OCI-LY1 (cell line): Measurements from ENCODE around the gene PVR.

Experiments used
- H2AFZ ChIP-seq: fragments of 200-600 bp; sonication (generic), shearing (Covaris generic); 2 replicates; pipeline ENCODE4 v1.6.0; 2014; ENCODE audit warnings: antibody characterized with exemption, mild to moderate bottlenecking, low read length
- H3F3A ChIP-seq: fragments of 200-600 bp; sonication (generic), shearing (Covaris generic); 2 replicates; pipeline ENCODE4 v1.6.0; 2014; ENCODE audit warnings: mild to moderate bottlenecking, antibody characterized with exemption, low read length, moderate library complexity; ENCODE audit not compliant: insufficient read depth
- H3K27ac ChIP-seq: fragments of 200-600 bp; sonication (generic); 2 replicates; pipeline ENCODE4 v1.5.1; 2014; ENCODE audit warnings: low read length, mixed run types, mild to moderate bottlenecking, low read depth; ENCODE audit not compliant: poor library complexity, severe bottlenecking
- H3K27me3 ChIP-seq: fragments of 200-600 bp; sonication (generic); 2 replicates; pipeline ENCODE4 v1.6.0; 2014; ENCODE audit warnings: antibody characterized with exemption, mild to moderate bottlenecking, low read length, moderate library complexity; ENCODE audit not compliant: insufficient read depth
- H3K36me3 ChIP-seq: fragments of 200-600 bp; sonication (generic); 2 replicates; pipeline ENCODE4 v1.6.1; 2014; ENCODE audit warnings: mild to moderate bottlenecking, antibody characterized with exemption, low read length, moderate library complexity, mixed read lengths; ENCODE audit not compliant: insufficient read depth
- H3K4me1 ChIP-seq: fragments of 200-600 bp; sonication (generic); 2 replicates; pipeline ENCODE4 v1.5.1; 2014; ENCODE audit warnings: mild to moderate bottlenecking, low read length, moderate library complexity; ENCODE audit not compliant: insufficient read depth, severe bottlenecking
- H3K4me2 ChIP-seq: fragments of 200-600 bp; sonication (generic), shearing (Covaris generic); 2 replicates; pipeline ENCODE4 v1.6.1; 2014; ENCODE audit warnings: low read length
- H3K4me3 ChIP-seq: fragments of 200-600 bp; sonication (generic); 2 replicates; pipeline ENCODE4 v1.5.1; 2014; ENCODE audit warnings: low read length, low read depth, mild to moderate bottlenecking, mixed read lengths; ENCODE audit not compliant: poor library complexity, severe bottlenecking
- H3K79me2 ChIP-seq: fragments of 200-600 bp; shearing (Covaris generic); 2 replicates; pipeline ENCODE4 v1.6.1; 2016; ENCODE audit warnings: mixed run types, low read length, mixed read lengths; ENCODE audit not compliant: insufficient read depth
- H3K9ac ChIP-seq: fragments of 200-600 bp; sonication (generic), shearing (Covaris generic); 2 replicates; pipeline ENCODE4 v1.6.1; 2014; ENCODE audit warnings: mild to moderate bottlenecking, low read length, mixed read lengths
- H3K9me2 ChIP-seq: fragments of 200-600 bp; sonication (generic), shearing (Covaris generic); 2 replicates; pipeline ENCODE4 v1.6.1; 2014; ENCODE audit warnings: low read depth, mild to moderate bottlenecking, low read length, mixed read lengths
- H3K9me3 ChIP-seq: fragments of 200-600 bp; shearing (Covaris generic); 2 replicates; pipeline ENCODE4 v1.6.1; 2014; ENCODE audit warnings: low read length, mixed read lengths
- H4K20me1 ChIP-seq: fragments of 200-600 bp; sonication (generic), shearing (Covaris generic); 2 replicates; pipeline ENCODE4 v1.6.0; 2016; ENCODE audit warnings: mild to moderate bottlenecking, low read length; ENCODE audit not compliant: insufficient read depth
- CTCF ChIP-seq: fragments of 200-600 bp; sonication (generic), shearing (Covaris generic); IDR thresholded peaks from 2 replicates; pipeline ENCODE4 v1.5.1; 2017; ENCODE audit warnings: mild to moderate bottlenecking, antibody characterized with exemption, low read length, moderate library complexity, mixed read lengths
- EZH2 ChIP-seq: fragments of 200-600 bp; sonication (generic), shearing (Covaris generic); IDR thresholded peaks from 2 replicates; pipeline ENCODE4 v1.8.0; 2017; ENCODE audit warnings: borderline replicate concordance, mixed run types, mild to moderate bottlenecking, antibody characterized with exemption, low read length, moderate library complexity, mixed read lengths

PVR gene

DNA sequence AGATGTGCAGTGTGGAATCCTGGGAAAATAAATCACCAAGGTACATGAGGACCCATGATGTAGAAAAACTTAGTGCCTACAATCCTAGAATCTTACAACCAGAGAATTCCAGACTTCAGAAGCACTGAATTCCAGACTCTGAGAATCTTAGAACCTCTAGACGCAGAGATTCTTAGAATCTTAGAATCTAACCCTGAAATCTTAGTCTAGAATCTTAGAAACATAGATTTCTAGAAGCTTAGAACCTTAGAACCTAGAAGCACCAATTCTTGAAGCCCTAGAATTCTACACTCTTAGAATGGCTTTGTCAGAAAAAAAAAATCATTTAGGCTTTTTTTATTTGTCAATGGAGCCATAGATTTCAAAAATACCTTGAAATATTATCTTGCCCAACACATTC lies 61.3 kb downstream of the PVR start:
- Histone ChIP-seq H4K20me1 (no peaks in the 10 kb centered on the region), H3F3A (no peaks in the 10 kb centered on the region), H3K36me3 (no peaks in the 10 kb centered on the region), H3K9ac (no peak overlapping the region), H3K27me3 (peaks cover 3% of the 10 kb centered on the region; the same call in 1 of the 2 replicates), H3K4me2 (no peak overlapping the region), H2AFZ (no peak overlapping the region), H3K79me2 (no peaks in the 10 kb centered on the region), H3K4me1 (no peaks in the 10 kb centered on the region), H3K4me3 (no peak overlapping the region), H3K27ac (no peak overlapping the region), H3K9me2 (no peaks in the 10 kb centered on the region), H3K9me3 (no peaks in the 10 kb centered on the region)
- TF ChIP-seq EZH2 (no peak), CTCF (no peak)

GRCh38 chr19:44705502-44706010 lies 61.8 kb downstream of the PVR start:
- H3K9me2 ChIP-seq: no peaks in the 10 kb centered on the region
- no peak overlapping the region for H3K27ac ChIP-seq
- no peak overlapping the region for H2AFZ ChIP-seq
- no peaks in the 10 kb centered on the region for H4K20me1 ChIP-seq
- TF ChIP-seq EZH2 (no peak), CTCF (no peak)
- no peaks in the 10 kb centered on the region for H3K4me1 ChIP-seq
- no peak overlapping the region for H3K4me3 ChIP-seq
- H3K4me2 ChIP-seq: no peak overlapping the region
- peaks cover 3% of the 10 kb centered on the region; the same call in 1 of the 2 replicates for H3K27me3 ChIP-seq
- H3F3A ChIP-seq: no peaks in the 10 kb centered on the region
- no peaks in the 10 kb centered on the region for H3K36me3 ChIP-seq
- H3K79me2 ChIP-seq: no peaks in the 10 kb centered on the region
- H3K9ac ChIP-seq: no peak overlapping the region
- no peaks in the 10 kb centered on the region for H3K9me3 ChIP-seq

- Histone ChIP-seq H3F3A (no peaks in the 10 kb centered on the region), H3K9me3 (no peaks in the 10 kb centered on the region), H3K27me3 (peaks cover 3% of the 10 kb centered on the region; the same call in 1 of the 2 replicates), H3K36me3 (no peaks in the 10 kb centered on the region), H3K4me1 (no peaks in the 10 kb centered on the region), H2AFZ (no peak overlapping the region), H4K20me1 (no peaks in the 10 kb centered on the region), H3K79me2 (no peaks in the 10 kb centered on the region), H3K9ac (no peak overlapping the region), H3K9me2 (no peaks in the 10 kb centered on the region), H3K27ac (no peak overlapping the region), H3K4me3 (no peak overlapping the region), H3K4me2 (no peak overlapping the region)
- TF ChIP-seq CTCF: no peak
- no peak for TF ChIP-seq EZH2
Observed at GRCh38 chr19:44706506-44707236, 63.0 kb downstream of the PVR start.
